ENCODE measurements around the gene SULT2B1. TPM values are rescaled to one million over a fixed set of nuclear protein-coding genes. Genes with fewer than 3 reads are reported as not detected.
"Not testable (repeated sequence)": the region's sequence is repeated elsewhere in the genome, so short reads cannot be mapped to it uniquely, and the experiment has no call there.

The SULT2B1 gene
- total and polyA plus RNA-seq, 2 donors = 0.30 to 0.42 TPM

DNA sequence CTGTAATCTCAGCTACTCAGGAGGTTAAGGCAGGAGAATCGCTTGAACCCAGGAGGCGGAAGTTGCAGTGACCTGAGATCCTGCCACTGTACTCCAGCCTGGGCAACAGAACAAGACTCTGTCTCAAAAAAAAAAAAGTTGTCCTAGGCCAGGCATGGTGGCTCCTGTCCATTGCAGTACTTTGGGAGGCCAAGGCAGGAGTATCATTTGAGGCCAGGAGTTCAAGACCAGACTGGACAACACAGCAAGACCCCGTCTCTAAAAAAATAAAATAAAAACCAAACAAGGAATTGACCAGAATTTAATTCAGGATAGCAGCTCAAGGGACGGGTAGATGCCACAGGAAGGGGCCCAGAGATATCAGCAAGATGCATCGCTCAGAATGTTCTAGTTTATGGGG is 4.9 kb downstream of the SULT2B1 start:
- WGBS = 96% methylated on average over 5 of the region's 5 CpGs
- no peak for DNase-seq (ENCODE audit: extremely low spot score)
- Histone ChIP-seq H3K27ac (ENCODE audit: low read depth) (no peak overlapping the region), H3K36me3 (ENCODE audit: insufficient read depth) (no peaks in the 10 kb centered on the region), H3K4me1 (ENCODE audit: insufficient read depth) (no peaks in the 10 kb centered on the region), H3K4me3 (ENCODE audit: low read depth, low read length) (no peak overlapping the region)

DNA sequence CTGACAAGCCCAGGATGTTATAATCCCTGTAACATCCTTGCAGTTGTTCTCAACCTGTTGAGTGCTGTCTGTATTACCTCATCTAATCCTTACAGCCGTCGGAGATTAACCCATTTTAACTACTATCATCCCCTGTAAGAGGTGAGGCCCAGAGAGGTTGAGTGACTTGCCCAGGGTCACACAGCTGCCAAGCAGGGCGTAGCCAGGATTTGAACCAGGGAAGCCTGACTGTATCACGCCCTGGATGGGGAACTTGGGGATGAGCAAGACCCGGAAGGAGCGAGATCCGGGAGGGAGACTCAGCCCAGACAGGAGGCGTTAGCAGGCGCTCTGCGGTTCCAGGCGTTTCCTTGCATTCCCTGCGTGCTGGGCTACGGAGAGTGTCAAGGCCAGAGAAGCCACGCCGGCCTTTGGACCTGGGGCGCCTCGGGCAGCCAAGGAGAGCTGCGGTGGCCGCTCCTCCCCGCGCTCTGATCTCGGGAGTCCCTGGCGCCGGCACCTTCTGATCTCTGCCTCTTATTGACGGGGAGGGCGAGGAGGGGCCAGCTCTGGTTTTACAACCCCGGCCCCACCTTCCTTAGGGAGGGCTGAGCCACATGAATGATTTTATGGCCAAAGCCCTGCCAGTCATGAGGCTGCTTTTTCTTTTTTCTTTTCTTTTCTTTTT is 6.2 kb downstream of the SULT2B1 start:
- WGBS = 12% methylated on average over 27 of the region's 27 CpGs
- no peaks in the 10 kb centered on the region for H3K4me1 ChIP-seq (ENCODE audit: insufficient read depth)
- no peak for DNase-seq (ENCODE audit: extremely low spot score)
- H3K36me3 ChIP-seq (ENCODE audit: insufficient read depth) = no peaks in the 10 kb centered on the region
- no peak overlapping the region for H3K4me3 ChIP-seq (ENCODE audit: low read depth, low read length)
- H3K27ac ChIP-seq (ENCODE audit: low read depth) = no peak overlapping the region

DNA sequence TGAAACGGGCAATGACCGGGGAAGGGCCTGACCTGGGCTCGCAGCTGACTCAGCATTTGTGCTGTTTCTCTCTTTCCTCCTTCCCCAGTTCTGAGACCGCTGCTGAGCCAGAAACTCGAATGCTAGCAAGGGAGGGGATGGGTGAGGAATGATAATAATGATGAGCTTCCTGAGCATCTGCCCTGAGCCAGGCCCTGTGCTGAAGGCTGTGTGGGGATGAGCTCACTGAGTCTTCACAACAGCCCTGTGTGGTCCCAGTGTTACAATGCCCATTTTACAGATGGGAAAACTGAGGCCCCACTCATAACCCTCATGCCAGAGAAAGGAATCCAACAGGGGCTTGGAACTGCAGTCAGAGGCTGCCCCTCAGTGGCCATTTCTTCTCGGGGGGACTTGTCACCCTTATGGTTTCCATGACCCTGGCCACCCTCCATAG is 8.1 kb downstream of the SULT2B1 start:
- 81% methylated on average over 6 of the region's 6 CpGs for WGBS
- Histone ChIP-seq H3K36me3 (ENCODE audit: insufficient read depth) (no peaks in the 10 kb centered on the region), H3K4me3 (ENCODE audit: low read depth, low read length) (no peak overlapping the region), H3K4me1 (ENCODE audit: insufficient read depth) (no peaks in the 10 kb centered on the region), H3K27ac (ENCODE audit: low read depth) (no peak overlapping the region)
- no peak for DNase-seq (ENCODE audit: extremely low spot score)

DNA sequence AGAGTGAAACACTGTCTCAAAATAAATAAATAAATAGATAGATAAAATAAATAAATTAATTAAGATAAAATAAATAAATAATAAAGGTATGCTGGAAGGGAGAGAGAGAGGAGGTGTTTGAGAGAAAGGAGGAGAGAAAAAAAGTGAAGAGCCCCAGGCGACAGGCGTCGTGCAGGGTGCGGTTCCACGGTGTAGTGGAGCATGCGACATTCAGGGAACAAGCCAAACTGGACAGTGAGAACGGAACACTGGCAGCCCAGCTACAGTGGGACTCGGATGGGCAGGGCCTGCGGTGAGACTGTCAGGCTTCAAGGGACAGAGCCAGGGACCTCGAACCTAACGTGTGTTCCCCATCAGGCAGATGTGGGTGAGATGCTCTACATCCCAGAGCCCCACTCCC is 9.4 kb downstream of the SULT2B1 start:
- WGBS = 94% methylated on average over 11 of the region's 11 CpGs
- Histone ChIP-seq H3K36me3 (ENCODE audit: insufficient read depth) (no peaks in the 10 kb centered on the region), H3K4me3 (ENCODE audit: low read depth, low read length) (no peak overlapping the region), H3K4me1 (ENCODE audit: insufficient read depth) (no peaks in the 10 kb centered on the region), H3K27ac (ENCODE audit: low read depth) (no peak overlapping the region)
- DNase-seq (ENCODE audit: extremely low spot score) = no peak

DNA sequence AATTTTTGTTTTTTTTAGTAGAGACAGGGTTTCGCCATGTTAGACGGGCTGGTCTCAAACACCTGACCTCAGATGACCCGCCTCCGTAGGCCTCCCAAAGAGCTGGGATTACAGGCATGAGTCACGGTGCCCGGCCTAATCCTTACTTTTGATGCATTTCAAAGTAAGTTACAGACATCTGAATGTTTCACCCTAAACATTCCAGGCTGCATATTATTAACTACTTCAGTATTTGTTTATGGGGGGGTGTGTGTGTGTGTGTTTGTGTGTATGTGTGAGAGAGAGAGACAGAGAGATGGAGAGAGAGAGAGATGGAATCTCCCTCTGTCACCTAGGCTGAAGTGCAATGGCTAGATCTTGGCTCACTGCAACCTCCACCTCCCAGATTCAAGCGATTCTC is 13.1 kb downstream of the SULT2B1 start:
- DNase-seq (ENCODE audit: extremely low spot score) = no peak
- Histone ChIP-seq H3K36me3 (ENCODE audit: insufficient read depth) (no peaks in the 10 kb centered on the region), H3K4me1 (ENCODE audit: insufficient read depth) (no peaks in the 10 kb centered on the region), H3K27ac (ENCODE audit: low read depth) (no peak overlapping the region), H3K4me3 (ENCODE audit: low read depth, low read length) (no peak overlapping the region)
- 64% methylated on average over 7 of the region's 7 CpGs for WGBS

DNA sequence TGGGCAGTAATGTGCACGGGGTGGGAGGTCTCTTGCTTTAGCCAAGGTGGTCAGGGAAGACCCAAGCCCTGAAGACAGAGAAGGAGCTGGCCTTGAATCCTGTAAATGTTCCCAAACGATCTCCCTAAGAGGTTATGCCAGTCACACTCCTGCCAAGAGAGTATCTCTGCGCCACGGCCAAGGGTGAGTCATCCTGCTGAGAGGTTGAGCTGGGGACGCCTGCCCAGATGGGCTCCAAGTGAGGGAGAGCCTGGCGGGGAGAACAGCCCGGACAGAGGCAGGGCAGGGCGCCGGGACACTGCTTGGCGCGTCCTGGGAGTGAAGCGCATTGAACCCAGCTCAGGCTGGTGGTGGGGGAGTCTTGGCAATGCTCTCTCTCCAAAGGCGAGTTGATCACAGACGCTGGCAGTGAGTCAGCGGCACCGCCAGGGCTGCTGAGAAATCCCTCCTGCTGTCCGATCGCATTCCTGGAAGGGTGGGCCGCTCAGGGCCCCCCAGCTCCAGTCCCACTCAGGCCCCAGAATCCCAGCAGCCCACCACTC is 16.4 kb downstream of the SULT2B1 start:
- Histone ChIP-seq H3K36me3 (ENCODE audit: insufficient read depth) (no peaks in the 10 kb centered on the region), H3K4me1 (ENCODE audit: insufficient read depth) (no peaks in the 10 kb centered on the region), H3K4me3 (ENCODE audit: low read depth, low read length) (no peak overlapping the region), H3K27ac (ENCODE audit: low read depth) (no peak overlapping the region)
- 3% methylated on average over 19 of the region's 19 CpGs for WGBS
- DNase-seq (ENCODE audit: extremely low spot score) = no peak

DNA sequence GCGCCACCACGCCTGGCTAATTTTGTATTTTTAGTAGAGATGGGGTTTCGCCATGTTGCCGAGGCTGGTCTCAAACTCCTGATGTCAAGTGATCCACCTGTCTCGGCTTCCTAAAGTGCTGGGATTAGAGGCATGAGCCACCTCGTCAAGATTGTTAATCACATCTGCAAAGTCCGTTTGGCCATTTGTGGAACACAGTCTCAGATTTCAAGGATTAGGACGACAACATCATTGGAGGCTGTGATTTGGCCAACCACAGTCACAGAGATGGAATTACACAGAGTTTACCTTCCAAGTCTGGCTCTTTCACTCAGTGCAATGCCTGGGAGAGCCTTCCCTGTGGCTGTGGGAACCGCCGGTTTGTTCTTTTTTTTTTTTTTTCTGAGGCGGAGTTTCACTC is 17.8 kb downstream of the SULT2B1 start:
- Histone ChIP-seq H3K36me3 (ENCODE audit: insufficient read depth) (no peaks in the 10 kb centered on the region), H3K27ac (ENCODE audit: low read depth) (no peak overlapping the region), H3K4me3 (ENCODE audit: low read depth, low read length) (no peak overlapping the region), H3K4me1 (ENCODE audit: insufficient read depth) (no peaks in the 10 kb centered on the region)
- no peak for DNase-seq (ENCODE audit: extremely low spot score)
- WGBS = 47% methylated on average over 11 of the region's 11 CpGs

DNA sequence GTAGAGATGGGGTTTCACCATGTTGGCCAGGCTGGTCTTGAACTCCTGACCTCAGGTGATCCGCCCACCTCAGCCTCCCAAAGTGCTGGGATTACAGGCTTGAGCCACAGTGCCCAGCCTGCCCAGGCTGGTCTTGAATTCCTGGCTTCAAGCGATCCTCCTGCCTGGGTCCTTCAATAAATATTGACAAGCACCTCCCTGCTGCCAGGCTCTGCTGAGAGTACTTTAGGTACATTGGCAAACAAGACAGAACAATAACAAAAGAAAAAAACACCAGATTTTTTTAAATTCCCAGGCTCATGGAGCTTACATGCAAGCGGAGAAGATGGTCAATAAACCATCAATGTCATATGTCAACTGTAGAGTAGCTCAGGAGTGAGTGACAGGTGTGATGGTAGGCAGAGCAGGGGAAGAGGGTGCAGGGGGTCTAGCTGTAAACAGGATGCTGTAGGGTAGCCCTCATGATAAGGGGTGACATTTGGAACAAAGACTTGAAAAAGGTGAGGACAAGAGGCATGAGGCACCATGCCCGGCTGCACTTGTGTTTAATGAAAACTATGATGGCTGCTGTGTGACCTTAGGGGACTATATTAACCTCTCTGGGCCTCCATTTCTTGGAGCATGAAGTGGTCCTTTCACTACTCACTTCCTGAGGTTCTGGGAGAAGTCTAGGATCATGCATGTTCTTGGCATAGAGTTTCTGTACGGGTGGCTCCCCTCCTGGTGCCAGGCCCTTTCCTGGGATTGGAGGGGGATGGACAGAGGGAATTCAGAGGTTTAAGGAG is 19.6 kb downstream of the SULT2B1 start:
- no peak overlapping the region for H3K27ac ChIP-seq (ENCODE audit: low read depth)
- H3K36me3 ChIP-seq (ENCODE audit: insufficient read depth) = no peaks in the 10 kb centered on the region
- DNase-seq (ENCODE audit: extremely low spot score) = no peak
- 65% methylated on average over 5 of the region's 5 CpGs for WGBS
- no peak overlapping the region for H3K4me3 ChIP-seq (ENCODE audit: low read depth, low read length)
- H3K4me1 ChIP-seq (ENCODE audit: insufficient read depth) = no peaks in the 10 kb centered on the region

DNA sequence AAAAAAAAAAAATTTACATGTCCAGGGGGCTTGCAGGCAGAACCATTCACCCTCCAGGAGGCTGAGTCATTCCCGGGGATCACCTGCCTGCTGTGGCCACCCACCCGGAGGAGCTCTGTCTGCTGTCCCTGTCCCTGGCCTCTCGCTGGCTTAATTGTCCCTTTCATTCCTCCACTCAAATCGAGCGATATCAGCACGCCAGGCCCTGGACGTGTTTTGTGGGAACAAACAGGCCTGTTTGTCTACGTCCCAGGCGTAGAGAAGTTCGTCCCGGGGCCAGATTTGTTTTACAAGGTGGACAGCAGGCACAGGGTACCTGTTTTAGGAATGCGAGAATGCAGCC is 21.2 kb downstream of the SULT2B1 start:
- WGBS = 66% methylated on average over 12 of the region's 12 CpGs
- no peaks in the 10 kb centered on the region for H3K4me1 ChIP-seq (ENCODE audit: insufficient read depth)
- DNase-seq (ENCODE audit: extremely low spot score) = no peak
- no peak overlapping the region for H3K27ac ChIP-seq (ENCODE audit: low read depth)
- no peak overlapping the region for H3K4me3 ChIP-seq (ENCODE audit: low read depth, low read length)
- no peaks in the 10 kb centered on the region for H3K36me3 ChIP-seq (ENCODE audit: insufficient read depth)

DNA sequence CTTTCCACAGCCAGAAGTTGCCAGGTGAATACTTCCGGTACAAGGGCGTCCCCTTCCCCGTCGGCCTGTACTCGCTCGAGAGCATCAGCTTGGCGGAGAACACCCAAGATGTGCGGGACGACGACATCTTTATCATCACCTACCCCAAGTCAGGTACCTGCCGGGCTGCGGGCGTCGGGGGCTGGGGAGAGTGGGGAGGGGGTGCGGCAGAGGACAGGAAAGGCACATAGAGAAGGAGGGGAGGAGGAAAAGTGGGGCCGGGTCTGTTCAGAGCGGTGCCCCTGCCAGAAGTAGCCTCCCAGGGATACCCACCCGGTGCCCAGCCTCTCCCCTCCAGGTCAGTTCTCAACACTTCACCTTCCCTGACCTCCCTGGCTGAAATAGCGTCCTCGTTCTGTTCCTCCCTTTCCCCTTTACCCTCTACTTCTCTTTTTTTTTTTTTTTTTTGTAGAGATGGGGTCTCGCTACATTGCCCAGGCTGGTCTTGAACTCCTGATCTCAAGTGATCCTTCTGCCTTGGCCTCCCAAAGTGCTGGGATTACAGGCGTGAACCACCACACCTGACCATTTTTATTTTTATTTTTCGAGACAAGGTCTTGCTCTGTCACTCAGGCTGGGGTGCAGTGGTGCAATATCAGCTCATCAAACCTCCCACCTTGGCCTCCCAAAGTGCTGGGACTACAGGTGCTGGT is 24.1 kb downstream of the SULT2B1 start:
- Histone ChIP-seq H3K36me3 (ENCODE audit: insufficient read depth) (no peaks in the 10 kb centered on the region), H3K27ac (ENCODE audit: low read depth) (no peak overlapping the region)
- WGBS = 78% methylated on average over 23 of the region's 23 CpGs

DNA sequence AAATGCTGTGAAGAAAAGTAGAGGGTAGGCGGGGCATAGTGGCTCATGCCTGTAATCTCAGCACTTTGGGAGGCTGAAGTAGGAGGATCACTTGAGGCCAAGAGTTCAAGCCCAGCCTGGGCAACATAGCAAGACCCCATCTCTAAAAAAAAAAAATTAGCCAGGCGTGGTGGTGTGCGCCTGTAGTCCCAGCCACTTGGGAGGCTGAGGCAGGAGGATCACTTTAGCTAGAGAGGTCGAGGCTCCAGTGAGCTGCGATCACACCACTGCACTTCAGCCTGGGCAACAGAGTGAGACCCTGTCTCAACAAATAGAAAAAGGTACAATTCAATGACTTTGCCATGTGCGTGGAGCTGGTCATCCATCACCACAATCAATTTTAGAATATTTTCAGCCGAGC is 25.9 kb downstream of the SULT2B1 start:
- H3K27ac ChIP-seq (ENCODE audit: low read depth); DNase-seq (ENCODE audit: extremely low spot score); H3K4me3 ChIP-seq (ENCODE audit: low read depth, low read length); H3K36me3 ChIP-seq (ENCODE audit: insufficient read depth); H3K4me1 ChIP-seq (ENCODE audit: insufficient read depth): not testable (repeated sequence)
- 91% methylated on average over 7 of the region's 7 CpGs for WGBS

More for the DNA sequence above, 24.1 kb downstream of the SULT2B1 start:
- no peak for DNase-seq (ENCODE audit: extremely low spot score)
- no peaks in the 10 kb centered on the region for H3K4me1 ChIP-seq (ENCODE audit: insufficient read depth)
- H3K4me3 ChIP-seq (ENCODE audit: low read depth, low read length) = no peak overlapping the region

DNA sequence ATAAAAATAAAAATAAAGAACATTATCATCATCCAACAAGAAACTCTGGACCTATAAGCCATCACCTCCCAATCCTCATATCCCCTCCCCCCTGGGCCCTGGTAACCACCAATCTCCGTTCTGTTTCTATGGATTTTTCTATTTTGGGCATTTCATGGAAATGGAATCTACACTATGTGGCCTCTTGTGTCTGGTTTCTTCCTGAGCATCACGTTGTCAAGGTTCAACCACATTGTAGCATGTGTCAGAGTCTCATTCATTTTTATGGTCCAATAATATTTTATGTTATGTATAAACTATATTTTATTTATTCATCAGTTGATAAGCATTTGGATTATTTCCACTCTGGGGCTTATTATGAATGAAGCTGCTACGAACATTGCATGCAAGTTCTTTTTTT is 26.9 kb downstream of the SULT2B1 start:
- H3K27ac ChIP-seq (ENCODE audit: low read depth) = no peak overlapping the region
- 25% methylated on average over 3 of the region's 3 CpGs for WGBS
- no peak overlapping the region for H3K4me3 ChIP-seq (ENCODE audit: low read depth, low read length)
- H3K36me3 ChIP-seq (ENCODE audit: insufficient read depth) = no peaks in the 10 kb centered on the region
- DNase-seq (ENCODE audit: extremely low spot score) = no peak
- no peaks in the 10 kb centered on the region for H3K4me1 ChIP-seq (ENCODE audit: insufficient read depth)

DNA sequence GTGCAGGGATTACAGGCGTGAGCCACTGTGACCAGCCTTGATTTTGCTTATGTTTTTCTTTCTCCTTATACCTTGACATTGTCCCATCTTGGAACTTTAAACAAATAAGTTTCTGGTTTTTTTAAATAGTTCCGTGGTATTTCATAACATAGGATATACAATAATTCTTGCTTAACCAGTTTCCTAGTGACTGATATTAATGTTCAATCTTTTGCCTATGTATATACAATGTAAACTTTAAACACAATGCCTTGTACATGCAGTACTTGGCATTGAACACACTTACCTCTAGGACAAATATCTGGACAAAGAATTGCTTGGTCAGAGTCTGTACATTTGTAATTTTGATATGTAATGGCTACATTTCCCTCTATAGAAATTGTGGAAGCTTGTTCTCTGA is 30.2 kb downstream of the SULT2B1 start:
- no peak for DNase-seq (ENCODE audit: extremely low spot score)
- no peak overlapping the region for H3K27ac ChIP-seq (ENCODE audit: low read depth)
- no peak overlapping the region for H3K4me3 ChIP-seq (ENCODE audit: low read depth, low read length)
- no peaks in the 10 kb centered on the region for H3K4me1 ChIP-seq (ENCODE audit: insufficient read depth)
- H3K36me3 ChIP-seq (ENCODE audit: insufficient read depth) = no peaks in the 10 kb centered on the region
- WGBS = 75% methylated on average over 2 of the region's 2 CpGs

DNA sequence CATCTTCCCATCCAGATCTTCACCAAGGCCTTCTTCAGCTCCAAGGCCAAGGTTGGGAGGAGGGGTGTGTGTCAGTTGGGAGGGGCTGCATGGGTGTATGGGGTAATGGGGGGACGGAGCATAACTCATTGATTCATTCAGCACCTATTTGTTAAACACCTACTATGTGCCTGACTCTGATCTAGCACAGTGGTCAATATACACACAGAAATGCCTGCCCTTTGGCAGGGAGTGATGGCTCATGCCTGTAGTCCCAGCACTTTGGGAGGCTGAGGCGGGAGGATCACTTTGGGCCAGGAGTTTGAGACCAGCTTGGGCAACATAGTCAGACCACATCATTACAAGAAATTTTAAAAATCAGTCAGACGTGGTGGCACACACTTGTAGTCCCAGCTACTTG is 35.4 kb downstream of the SULT2B1 start:
- no peaks in the 10 kb centered on the region for H3K36me3 ChIP-seq (ENCODE audit: insufficient read depth)
- no peaks in the 10 kb centered on the region for H3K4me1 ChIP-seq (ENCODE audit: insufficient read depth)
- H3K27ac ChIP-seq (ENCODE audit: low read depth) = no peak overlapping the region
- no peak for DNase-seq (ENCODE audit: extremely low spot score)
- H3K4me3 ChIP-seq (ENCODE audit: low read depth, low read length) = no peak overlapping the region
- 91% methylated on average over 3 of the region's 3 CpGs for WGBS
